ENCODE data around the gene PARM1.
A peak's percentile ranks its signal among the peaks of the same experiment; 100 is the strongest.

PARM1 gene

DNA sequence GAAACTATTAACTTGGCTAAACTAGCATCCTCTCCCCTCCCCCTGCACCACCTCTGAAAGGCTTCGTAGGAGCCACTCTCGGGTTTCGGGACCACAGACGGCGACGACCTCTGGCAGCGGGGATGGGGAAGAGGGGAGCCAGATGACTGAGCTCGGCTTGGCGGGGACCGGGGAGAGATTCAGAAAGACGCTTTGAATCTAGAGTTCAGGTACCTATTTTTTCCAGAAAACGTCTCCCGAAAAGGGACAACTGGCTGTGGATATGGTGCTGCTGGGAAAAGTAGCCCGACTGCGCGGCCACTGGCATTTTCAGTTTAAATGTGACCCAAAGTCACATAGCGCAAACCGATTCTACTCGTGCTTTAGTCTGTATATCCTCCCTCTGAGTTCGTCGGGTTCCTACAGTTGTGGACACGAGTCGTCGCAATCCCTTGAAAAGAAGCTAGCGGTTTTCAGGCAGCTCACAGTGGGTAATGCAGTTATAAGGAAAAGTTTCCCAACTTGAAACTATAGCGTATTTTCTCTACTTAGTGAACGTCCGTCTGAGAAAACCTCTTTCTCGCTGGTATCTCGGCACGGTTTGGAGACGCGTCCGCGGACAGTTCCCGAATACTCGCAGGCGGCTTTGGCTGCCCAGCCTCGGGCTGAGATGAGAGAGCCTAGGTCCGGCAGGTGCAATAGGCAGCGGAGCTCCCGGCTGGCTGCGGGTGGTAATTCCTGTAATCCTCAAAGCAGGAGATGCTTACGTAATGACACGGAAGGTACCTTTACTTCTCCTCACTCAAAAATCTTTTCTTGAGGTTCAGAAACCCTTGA is 1.3 kb downstream of the PARM1 start:
- in situ Hi-C loops (cut with MboI; ENCODE audit: low pct_unique_long_range_greater_than_20kb, low sequenced_read_pairs, unreplicated experiment) = no loop called here
- peak; percentile 33 for DNase-seq (ENCODE audit: low spot score)
- no peak for TF ChIP-seq CTCF (IDR thresholded peaks at IDR 0.05; ENCODE audit: extremely low read depth, insufficient read depth, missing control alignments)

- in situ Hi-C loops (cut with MboI; ENCODE audit: low pct_unique_long_range_greater_than_20kb, low sequenced_read_pairs, unreplicated experiment) = no loop called here
- no peak for TF ChIP-seq CTCF (IDR thresholded peaks at IDR 0.05; ENCODE audit: extremely low read depth, insufficient read depth, missing control alignments)
- no peak for DNase-seq (ENCODE audit: low spot score)
Observed at GRCh38 chr4:74934888-74935287, 2.0 kb downstream of the PARM1 start.

DNA sequence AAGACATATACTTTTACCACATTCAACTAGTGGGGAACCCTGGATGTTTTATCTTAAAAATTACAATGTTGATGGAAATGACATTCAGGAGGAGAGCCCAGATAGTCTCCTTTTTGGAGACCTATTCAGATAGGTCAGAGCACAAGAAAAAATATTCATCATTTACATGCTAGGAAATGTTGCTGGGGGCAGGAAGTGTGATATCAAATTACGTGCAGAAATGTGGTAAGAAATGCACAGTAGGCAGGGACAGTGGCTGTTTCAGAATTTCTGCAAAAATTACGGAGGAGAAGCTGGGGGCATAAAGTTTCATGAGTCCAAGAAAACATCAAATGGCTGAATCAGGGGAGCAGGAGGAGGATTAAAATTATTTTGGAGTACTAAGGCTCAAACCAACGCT is 8.2 kb downstream of the PARM1 start:
- TF ChIP-seq CTCF (IDR thresholded peaks at IDR 0.05; ENCODE audit: extremely low read depth, insufficient read depth, missing control alignments) = no peak
- in situ Hi-C loops (cut with MboI; ENCODE audit: low pct_unique_long_range_greater_than_20kb, low sequenced_read_pairs, unreplicated experiment) = no loop called here
- no peak for DNase-seq (ENCODE audit: low spot score)

GRCh38 chr4:74942251-74942917 is 9.5 kb downstream of the PARM1 start:
- in situ Hi-C loops (cut with MboI; ENCODE audit: low pct_unique_long_range_greater_than_20kb, low sequenced_read_pairs, unreplicated experiment) = no loop called here

GRCh38 chr4:74942918-74943253 is 10.0 kb downstream of the PARM1 start:
- TF ChIP-seq CTCF (IDR thresholded peaks at IDR 0.05; ENCODE audit: extremely low read depth, insufficient read depth, missing control alignments) = no peak
- in situ Hi-C loops (cut with MboI; ENCODE audit: low pct_unique_long_range_greater_than_20kb, low sequenced_read_pairs, unreplicated experiment) = no loop called here
- DNase-seq (ENCODE audit: low spot score) = no peak

More at GRCh38 chr4:74942251-74942917, 9.5 kb downstream of the PARM1 start:
- no peak for TF ChIP-seq CTCF (IDR thresholded peaks at IDR 0.05; ENCODE audit: extremely low read depth, insufficient read depth, missing control alignments)
- no peak for DNase-seq (ENCODE audit: low spot score)

GRCh38 chr4:74944354-74944793 is 11.5 kb downstream of the PARM1 start:
- no peak for TF ChIP-seq CTCF (IDR thresholded peaks at IDR 0.05; ENCODE audit: extremely low read depth, insufficient read depth, missing control alignments)
- DNase-seq (ENCODE audit: low spot score) = no peak
- in situ Hi-C loops (cut with MboI; ENCODE audit: low pct_unique_long_range_greater_than_20kb, low sequenced_read_pairs, unreplicated experiment) = no loop called here
